PC-9 (cell line): ENCODE data around the gene GPATCH2. TPM values are rescaled to one million over a fixed set of nuclear protein-coding genes. Genes with fewer than 3 reads are reported as not detected.
A peak's percentile ranks its signal among the peaks of the same experiment; 100 is the strongest.

Experiments
- BruUV-seq: library from RNA; stranded (reverse); fragments of 400-500 nt; replicated peaks from 2 replicates; lab custom pipeline; 2021; lab: Mats Ljungman, UMichigan
- CTCF ChIA-PET: fragments of 300-600 bp; sonication (Branson Sonifier 250); formaldehyde crosslinking; loops from one replicate; lab custom pipeline; 2022; ENCODE audit warnings: antibody characterized with exemption; lab: Charles Lee
- POLR2A ChIA-PET: fragments of 300-600 bp; sonication (Branson Sonifier 250); formaldehyde crosslinking; loops from one replicate; lab custom pipeline; 2022; ENCODE audit warnings: antibody characterized with exemption; ENCODE audit not compliant: unreplicated experiment; lab: Charles Lee
- DNase-seq, 2 experiments: peaks; one replicate each; pipeline versions ENCODE4 v3.0.0 to v3.0.0-alpha.2; 2015 to 2022; ENCODE audit warnings: mixed read lengths in 1 of 2
- H2AFZ ChIP-seq: fragments of 200-600 bp; sonication (generic); 2 replicates; pipeline ENCODE4 v1.8.1; 2017; ENCODE audit warnings: antibody characterized with exemption
- H3F3A ChIP-seq: fragments of 200-600 bp; sonication (generic); 2 replicates; pipeline ENCODE4 v1.8.1; 2017; ENCODE audit warnings: antibody characterized with exemption, mild to moderate bottlenecking, low read depth; ENCODE audit not compliant: insufficient read depth
- H3K27ac ChIP-seq: fragments of 200-600 bp; sonication (generic); 2 replicates; pipeline ENCODE4 v1.6.1; 2016; ENCODE audit warnings: mixed run types
- H3K27me3 ChIP-seq: fragments of 200-600 bp; sonication (generic); 2 replicates; pipeline ENCODE4 v1.6.1; 2016; ENCODE audit warnings: low read depth, mixed run types; ENCODE audit not compliant: insufficient read depth
- H3K36me3 ChIP-seq: fragments of 200-600 bp; sonication (generic); 2 replicates; pipeline ENCODE4 v1.6.1; 2016; ENCODE audit warnings: low read depth, mixed run types
- H3K4me1 ChIP-seq: fragments of 200-600 bp; sonication (generic); replicated peaks from 2 replicates; pipeline ENCODE4 v1.6.1; 2016; ENCODE audit warnings: mixed run types; ENCODE audit not compliant: insufficient read depth
- H3K4me2 ChIP-seq: fragments of 200-600 bp; sonication (generic); 2 replicates; pipeline ENCODE4 v1.6.1; 2017; ENCODE audit warnings: mixed run types
- H3K4me3 ChIP-seq: fragments of 200-600 bp; sonication (generic); 2 replicates; pipeline ENCODE4 v1.6.1; 2016; ENCODE audit warnings: mixed run types
- H3K79me2 ChIP-seq: fragments of 200-600 bp; sonication (generic); 2 replicates; pipeline ENCODE4 v1.6.1; 2017; ENCODE audit warnings: low read depth, mixed run types
- H3K9me2 ChIP-seq: fragments of 200-600 bp; sonication (generic); 2 replicates; pipeline ENCODE4 v1.8.1; 2017; ENCODE audit warnings: mild to moderate bottlenecking; ENCODE audit not compliant: insufficient read depth
- H3K9me3 ChIP-seq: fragments of 200-600 bp; sonication (generic); 2 replicates; pipeline ENCODE4 v1.8.1; 2016; ENCODE audit warnings: low read depth; ENCODE audit not compliant: insufficient read depth
- H4K20me1 ChIP-seq: fragments of 200-600 bp; sonication (generic); 2 replicates; pipeline ENCODE4 v1.8.1; 2017; ENCODE audit not compliant: insufficient read depth
- EZH2 ChIP-seq: fragments of 200-600 bp; sonication (generic); IDR thresholded peaks from 2 replicates; pipeline ENCODE4 v1.8.0; 2017; ENCODE audit warnings: antibody characterized with exemption, low read depth
- intact Hi-C: fragments of 100-400 bp; cut with micrococcal nuclease; formaldehyde crosslinking; loops from one replicate; pipeline ENCODE4 v1.10.0; 2022; ENCODE audit not compliant: unreplicated experiment
- total RNA-seq: library from RNA; stranded (reverse); gene quantifications from 2 replicates; pipeline ENCODE4 v1.2.3, GENCODE V29; 2021
- TF ChIP-seq, protein P1 (sequence below): fragments of 200-600 bp; sonication (generic); conservative IDR thresholded peaks from 2 replicates; pipeline ENCODE4 v1.6.1; 2017; ENCODE audit warnings: mixed run types, antibody characterized with exemption, mild to moderate bottlenecking, moderate library complexity

The GPATCH2 gene
- total RNA-seq, 1 experiment from 2014 or later: 14.8 TPM

DNA sequence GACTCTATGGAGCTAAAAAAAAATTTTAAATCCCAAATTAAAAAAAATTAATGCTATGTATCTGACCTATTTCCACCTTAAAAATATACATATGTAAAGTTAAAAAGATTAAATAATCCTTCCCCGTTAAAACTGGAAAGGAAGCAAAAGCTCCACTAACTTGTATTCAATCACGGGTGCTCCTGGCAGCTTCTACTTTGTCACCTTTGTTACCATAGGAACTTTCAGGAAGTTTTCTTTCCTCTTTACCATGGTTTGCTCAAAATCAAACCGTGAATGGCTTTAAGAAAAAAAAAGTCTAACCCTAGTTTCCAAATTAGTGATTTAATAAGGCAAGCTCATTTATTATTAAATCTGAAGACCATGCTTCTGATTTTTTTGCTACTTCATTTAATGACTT lies 3.5 kb downstream of the GPATCH2 start:
- no peaks in the 10 kb centered on the region for H3K36me3 ChIP-seq
- intact Hi-C loops: no loop called here
- H3K27me3 ChIP-seq: no peaks in the 10 kb centered on the region
- no peaks in the 10 kb centered on the region for H3K9me3 ChIP-seq
- H4K20me1 ChIP-seq: peaks cover 3% of the 10 kb centered on the region; the same call in 1 of the 2 replicates
- no peak for TF ChIP-seq EZH2
- TF ChIP-seq, protein P1, sequence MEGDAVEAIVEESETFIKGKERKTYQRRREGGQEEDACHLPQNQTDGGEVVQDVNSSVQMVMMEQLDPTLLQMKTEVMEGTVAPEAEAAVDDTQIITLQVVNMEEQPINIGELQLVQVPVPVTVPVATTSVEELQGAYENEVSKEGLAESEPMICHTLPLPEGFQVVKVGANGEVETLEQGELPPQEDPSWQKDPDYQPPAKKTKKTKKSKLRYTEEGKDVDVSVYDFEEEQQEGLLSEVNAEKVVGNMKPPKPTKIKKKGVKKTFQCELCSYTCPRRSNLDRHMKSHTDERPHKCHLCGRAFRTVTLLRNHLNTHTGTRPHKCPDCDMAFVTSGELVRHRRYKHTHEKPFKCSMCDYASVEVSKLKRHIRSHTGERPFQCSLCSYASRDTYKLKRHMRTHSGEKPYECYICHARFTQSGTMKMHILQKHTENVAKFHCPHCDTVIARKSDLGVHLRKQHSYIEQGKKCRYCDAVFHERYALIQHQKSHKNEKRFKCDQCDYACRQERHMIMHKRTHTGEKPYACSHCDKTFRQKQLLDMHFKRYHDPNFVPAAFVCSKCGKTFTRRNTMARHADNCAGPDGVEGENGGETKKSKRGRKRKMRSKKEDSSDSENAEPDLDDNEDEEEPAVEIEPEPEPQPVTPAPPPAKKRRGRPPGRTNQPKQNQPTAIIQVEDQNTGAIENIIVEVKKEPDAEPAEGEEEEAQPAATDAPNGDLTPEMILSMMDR: no peak
- POLR2A ChIA-PET: no interaction called here
- peak overlapping the region; percentile 92 for H3K4me2 ChIP-seq
- peaks cover 27% of the 10 kb centered on the region for H3K4me1 ChIP-seq
- no peak overlapping the region for H3K4me3 ChIP-seq
- BruUV-seq: no TSS peak
- H3K9me2 ChIP-seq: no peaks in the 10 kb centered on the region
- CTCF ChIA-PET: no interaction called here
- no peak overlapping the region for H2AFZ ChIP-seq
- no peak overlapping the region for H3K27ac ChIP-seq
- H3F3A ChIP-seq: no peaks in the 10 kb centered on the region; the same call in 1 of the 2 replicates
- H3K79me2 ChIP-seq: peaks cover 84% of the 10 kb centered on the region
- DNase-seq: no peak

DNA sequence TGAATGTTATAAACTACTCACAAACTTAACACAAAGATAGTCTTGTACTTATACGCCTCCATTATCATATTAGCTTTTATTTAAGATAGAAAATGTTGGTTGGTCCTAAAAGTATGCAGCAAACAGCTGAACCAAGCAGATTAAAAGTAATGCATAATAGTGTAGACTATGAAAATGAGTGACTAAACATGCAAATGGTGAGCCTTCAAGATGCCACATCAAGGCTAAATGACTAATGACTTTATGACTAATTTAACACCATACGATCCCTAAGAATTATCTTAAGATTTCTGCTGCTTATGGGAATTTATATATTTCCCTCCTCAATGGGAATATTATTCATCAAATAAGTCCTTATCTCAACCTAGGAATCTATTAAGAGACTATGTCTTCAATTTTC lies 4.6 kb downstream of the GPATCH2 start:
- no peak overlapping the region for H3K27ac ChIP-seq
- no peak overlapping the region for H3K4me2 ChIP-seq
- H2AFZ ChIP-seq: no peak overlapping the region
- intact Hi-C loops: no loop called here
- no peaks in the 10 kb centered on the region for H3K9me2 ChIP-seq
- H3K27me3 ChIP-seq: no peaks in the 10 kb centered on the region
- TF ChIP-seq EZH2: no peak
- TF ChIP-seq, protein P1: no peak
- POLR2A ChIA-PET: no interaction called here
- BruUV-seq: no TSS peak
- H3K36me3 ChIP-seq: no peaks in the 10 kb centered on the region
- H3K4me3 ChIP-seq: no peak overlapping the region
- CTCF ChIA-PET: no interaction called here
- H3K9me3 ChIP-seq: no peaks in the 10 kb centered on the region
- DNase-seq: no peak
- no peaks in the 10 kb centered on the region; the same call in 1 of the 2 replicates for H3F3A ChIP-seq
- peaks cover 89% of the 10 kb centered on the region for H3K79me2 ChIP-seq
- peaks cover 27% of the 10 kb centered on the region for H3K4me1 ChIP-seq
- H4K20me1 ChIP-seq: peaks cover 14% of the 10 kb centered on the region; the same call in 1 of the 2 replicates

DNA sequence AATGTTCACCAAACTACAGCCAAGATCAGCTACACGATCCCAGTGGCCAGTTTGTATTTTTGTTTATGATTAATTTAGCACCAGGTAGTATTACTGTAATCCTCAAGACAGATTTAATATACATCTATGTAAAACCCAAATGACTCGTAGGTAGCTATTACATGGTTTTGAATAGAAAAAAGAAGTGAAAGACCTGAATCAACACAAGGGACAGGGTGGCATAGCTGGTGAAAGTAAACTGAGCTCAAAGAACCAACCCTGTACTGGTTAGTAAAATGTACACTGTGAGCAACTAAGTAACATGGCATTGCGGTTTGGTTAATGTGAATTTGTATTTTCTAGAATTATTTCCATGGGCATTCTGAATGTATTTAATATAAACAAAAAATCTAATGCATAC lies 8.8 kb downstream of the GPATCH2 start:
- intact Hi-C loops: no loop called here
- no peaks in the 10 kb centered on the region for H3K4me1 ChIP-seq
- CTCF ChIA-PET: no interaction called here
- no peaks in the 10 kb centered on the region for H3K9me2 ChIP-seq
- H3K36me3 ChIP-seq: 0 out of 2 replicates have a peak, but pooled peaks cover 3% of the 10 kb centered on the region
- no peak overlapping the region for H2AFZ ChIP-seq
- H3F3A ChIP-seq: peaks cover 8% of the 10 kb centered on the region; the same call in 1 of the 2 replicates
- H4K20me1 ChIP-seq: peaks cover 24% of the 10 kb centered on the region
- H3K4me2 ChIP-seq: no peak overlapping the region
- H3K9me3 ChIP-seq: no peaks in the 10 kb centered on the region
- H3K4me3 ChIP-seq: no peak overlapping the region
- no peaks in the 10 kb centered on the region for H3K27me3 ChIP-seq
- POLR2A ChIA-PET: interaction anchor here (0.6 kb wide), 3 partner anchors 9 to 1975 kb away, joined by 3 to 4 read pairs (median 3); partner anchors contain the start of genes GPATCH2 and SPATA17
- no peak overlapping the region for H3K27ac ChIP-seq
- no peak for TF ChIP-seq EZH2
- TF ChIP-seq, protein P1: no peak
- DNase-seq: no peak
- H3K79me2 ChIP-seq: peaks cover 68% of the 10 kb centered on the region
- BruUV-seq: no TSS peak
